Endodermal cell (in vitro differentiated cells): ENCODE measurements around the gene COX4I2. TPM values are rescaled to one million over a fixed set of nuclear protein-coding genes. Genes with fewer than 3 reads are reported as not detected.

Source experiments
- DNase-seq: peaks from one replicate; pipeline ENCODE4 v3.0.0-alpha.2; 2017
- H3K27ac ChIP-seq: 2 replicates; pipeline ENCODE4 v1.5.1; 2013; ENCODE audit warnings: mild to moderate bottlenecking, low read depth, low read length, moderate library complexity
- H3K27me3 ChIP-seq: 2 replicates; pipeline ENCODE4 v1.6.1; 2013; ENCODE audit warnings: mild to moderate bottlenecking, low read length, moderate library complexity; ENCODE audit not compliant: insufficient read depth, control insufficient read depth, poor library complexity, severe bottlenecking
- H3K36me3 ChIP-seq: 2 replicates; pipeline ENCODE4 v1.7.0; 2013; ENCODE audit warnings: mild to moderate bottlenecking, low read length, moderate library complexity; ENCODE audit not compliant: control insufficient read depth, insufficient read depth
- H3K4me1 ChIP-seq: one replicate; pipeline ENCODE4 v1.7.0; 2013; ENCODE audit warnings: low read length; ENCODE audit not compliant: control insufficient read depth, insufficient read depth
- H3K4me3 ChIP-seq: 2 replicates; pipeline ENCODE4 v1.5.1; 2013; ENCODE audit warnings: mild to moderate bottlenecking, low read length, moderate library complexity
- H3K9ac ChIP-seq: 2 replicates; pipeline ENCODE4 v1.6.1; 2013; ENCODE audit warnings: mild to moderate bottlenecking, low read length, moderate library complexity; ENCODE audit not compliant: poor library complexity, severe bottlenecking; ENCODE audit errors: extremely low read depth
- H3K9me3 ChIP-seq: 2 replicates; pipeline ENCODE4 v1.6.1; 2013; ENCODE audit warnings: mild to moderate bottlenecking, low read length, moderate library complexity; ENCODE audit not compliant: control insufficient read depth
- H3K27ac Mint-ChIP-seq: 2 replicates; pipeline ENCODE4 v1.8.0; 2020; ENCODE audit warnings: mixed read lengths
- H3K27me3 Mint-ChIP-seq: 2 replicates; pipeline ENCODE4 v1.8.0; 2021; ENCODE audit warnings: mild to moderate bottlenecking, mixed read lengths; ENCODE audit not compliant: insufficient read depth
- H3K36me3 Mint-ChIP-seq: 2 replicates; pipeline ENCODE4 v1.8.0; 2020; ENCODE audit warnings: low read depth, mixed read lengths
- H3K4me1 Mint-ChIP-seq: 2 replicates; pipeline ENCODE4 v1.8.0; 2020; ENCODE audit warnings: mixed read lengths
- H3K4me3 Mint-ChIP-seq: 2 replicates; pipeline ENCODE4 v1.8.0; 2020; ENCODE audit warnings: mild to moderate bottlenecking, moderate library complexity, mixed read lengths
- H3K9me3 Mint-ChIP-seq: 2 replicates; pipeline ENCODE4 v1.8.0; 2020; ENCODE audit warnings: mild to moderate bottlenecking, mixed read lengths
- CTCF ChIP-seq: fragments of 200-600 bp; sonication (generic); conservative IDR thresholded peaks from 2 replicates; pipeline ENCODE4 v1.5.0; 2021; ENCODE audit warnings: antibody characterized with exemption, mild to moderate bottlenecking
- WGBS, 2 experiments: methylation state at CpG; one replicate each; pipeline versions ENCODE4 v1.1.5 to v1.1.7; 2013; ENCODE audit warnings: missing lambda C conversion rate in 2 of 2, mixed read lengths in 1 of 2; ENCODE audit not compliant: insufficient coverage in 1 of 2, insufficient read length in 1 of 2; 5-methylcytosine and 5-hydroxymethylcytosine counted together
- long read RNA-seq, 4 experiments: library from polyadenylated mRNA in 2 of 4; library from RNA in 1 of 4; library from capped mRNA in 1 of 4; stranded (forward) in 3 of 4; unstranded in 1 of 4; transcript quantifications; one replicate each; pipeline ENCODE4 v2.0.0, GENCODE V29; 2020 to 2021; ENCODE audit warnings: inconsistent platforms in 1 of 4
- polyA plus RNA-seq, 2 experiments: library from polyadenylated mRNA; stranded (reverse); fragments of 50-300 nt; gene quantifications; one replicate each; pipeline ENCODE4 v1.2.3, GENCODE V29; 2013
- total RNA-seq, 2 donors: library from RNA; stranded (reverse); fragmentation: NEBNext Ultra II Directional in 1 of 2; extraction: Animal tissue kit (Norgen Biotek cat#: 25700) in 1 of 2; gene quantifications; 2 replicates in 1 of 2; 3 replicates in 1 of 2; pipeline ENCODE4 v1.2.1, GENCODE V29; 2021

The COX4I2 gene
- total RNA-seq, result not detected
- not detected for polyA plus RNA-seq (2013, experiment 1 of 2)
- not detected for polyA plus RNA-seq (2013, experiment 2 of 2)
- long read RNA-seq, experiment 1, result 0 reads
- long read RNA-seq, experiment 2, result 0 reads
- long read RNA-seq, experiment 3, result 0 reads
- long read RNA-seq, experiment 4, result 0 reads

- Histone ChIP-seq H3K27me3 (no peaks in the 10 kb centered on the region), H3K9me3 (no peaks in the 10 kb centered on the region), H3K27ac (no peak within 1 kb of the TSS), H3K4me3 (no peak within 1 kb of the TSS), H3K4me1 (no peaks in the 10 kb centered on the region), H3K9ac (no peak within 1 kb of the TSS), H3K36me3 (no peaks in the 10 kb centered on the region)
- WGBS, 2 experiments, result 92 to 95% methylated on average over 4 to 34 of the region's 34 CpGs
- no peaks in the 10 kb centered on the region for H3K36me3 Mint-ChIP-seq
- peak; percentile 56 for DNase-seq
- peaks cover 8% of the 10 kb centered on the region for H3K27me3 Mint-ChIP-seq
- no peaks in the 10 kb centered on the region for H3K9me3 Mint-ChIP-seq
- H3K27ac Mint-ChIP-seq, result no peak within 1 kb of the TSS
- H3K4me1 Mint-ChIP-seq, result no peaks in the 10 kb centered on the region
- H3K4me3 Mint-ChIP-seq, result no peak within 1 kb of the TSS
- TF ChIP-seq CTCF, result no peak
Observed at GRCh38 chr20:31637660-31638059, at the start of gene COX4I2. Gene COX4I2, plus strand, starts transcription at chr20:31637912. Its CDS starts 1,106 bp downstream, at chr20:31639018.

- WGBS, 2 experiments, result 56 to 57% methylated on average over 7 of the region's 7 CpGs
- Histone ChIP-seq H3K9me3 (no peaks in the 10 kb centered on the region), H3K36me3 (no peaks in the 10 kb centered on the region), H3K4me3 (no peak overlapping the region), H3K27me3 (no peaks in the 10 kb centered on the region), H3K9ac (no peak overlapping the region), H3K4me1 (peaks cover 6% of the 10 kb centered on the region), H3K27ac (peak overlapping the region; percentile 19)
- Mint-ChIP-seq H3K4me1 (peaks cover 42% of the 10 kb centered on the region), H3K36me3 (no peaks in the 10 kb centered on the region), H3K27ac (peak overlapping the region; percentile 69), H3K9me3 (no peaks in the 10 kb centered on the region), H3K27me3 (peaks cover 18% of the 10 kb centered on the region), H3K4me3 (no peak overlapping the region)
- TF ChIP-seq CTCF, result no peak
- peak; percentile 88 for DNase-seq
Observed at GRCh38 chr20:31590717-31591225, 46.9 kb upstream of the COX4I2 start.

- peaks cover 6% of the 10 kb centered on the region for H3K4me1 ChIP-seq
- no peaks in the 10 kb centered on the region for H3K9me3 Mint-ChIP-seq
- peaks cover 36% of the 10 kb centered on the region for H3K4me1 Mint-ChIP-seq
- peaks cover 3% of the 10 kb centered on the region for H3K27me3 Mint-ChIP-seq
- no peaks in the 10 kb centered on the region for H3K9me3 ChIP-seq
- no peak overlapping the region for H3K4me3 Mint-ChIP-seq
- no peak overlapping the region for H3K9ac ChIP-seq
- no peak overlapping the region for H3K27ac ChIP-seq
- no peaks in the 10 kb centered on the region for H3K36me3 Mint-ChIP-seq
- H3K36me3 ChIP-seq, result no peaks in the 10 kb centered on the region
- no peak overlapping the region for H3K4me3 ChIP-seq
- no peaks in the 10 kb centered on the region for H3K27me3 ChIP-seq
- no peak for TF ChIP-seq CTCF
- DNase-seq, result peak; percentile 65
- 94 to 95% methylated on average over 10 to 11 of the region's 11 CpGs for WGBS, 2 experiments
- peak overlapping the region; percentile 87 for H3K27ac Mint-ChIP-seq
Observed at GRCh38 chr20:31593221-31594001, 44.3 kb upstream of the COX4I2 start.
